Measurements from ENCODE around the gene GRIA4.

Gene GRIA4

DNA sequence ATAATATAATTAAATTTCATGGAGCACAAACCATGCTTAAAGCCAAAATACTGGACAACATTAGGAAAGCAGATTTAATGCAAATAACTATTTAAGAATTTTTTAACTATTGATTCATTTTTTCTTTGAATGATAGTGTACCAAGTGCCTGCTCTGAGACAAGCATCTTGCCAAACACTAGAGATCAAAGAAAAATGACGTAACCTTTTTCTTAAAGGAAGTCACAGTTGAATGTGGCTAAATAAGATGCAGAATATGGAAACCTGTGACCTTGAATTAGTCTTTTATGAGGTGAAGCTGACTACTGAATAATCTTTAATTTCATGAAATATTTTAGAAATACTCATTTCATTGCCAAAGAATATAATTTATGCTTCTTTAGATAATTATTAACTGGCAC is 308.2 kb downstream of the GRIA4 start:
- no peak for DNase-seq (ENCODE audit: low read depth, low spot score)

DNA sequence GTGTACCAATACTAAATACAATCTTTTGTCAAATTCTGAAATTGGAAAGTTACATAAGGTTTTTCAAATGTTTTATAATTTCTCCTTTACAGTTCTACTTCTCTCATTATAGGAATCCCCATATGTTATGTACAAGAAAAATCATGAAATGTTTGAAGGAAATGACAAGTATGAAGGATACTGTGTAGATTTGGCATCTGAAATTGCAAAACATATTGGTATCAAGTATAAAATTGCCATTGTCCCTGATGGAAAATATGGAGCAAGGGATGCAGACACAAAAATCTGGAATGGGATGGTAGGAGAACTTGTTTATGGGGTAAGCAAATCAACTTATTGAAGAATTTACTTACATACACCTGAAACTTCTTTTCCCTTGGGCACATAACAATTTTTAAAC is 308.7 kb downstream of the GRIA4 start:
- no peak for DNase-seq (ENCODE audit: low read depth, low spot score)

DNA sequence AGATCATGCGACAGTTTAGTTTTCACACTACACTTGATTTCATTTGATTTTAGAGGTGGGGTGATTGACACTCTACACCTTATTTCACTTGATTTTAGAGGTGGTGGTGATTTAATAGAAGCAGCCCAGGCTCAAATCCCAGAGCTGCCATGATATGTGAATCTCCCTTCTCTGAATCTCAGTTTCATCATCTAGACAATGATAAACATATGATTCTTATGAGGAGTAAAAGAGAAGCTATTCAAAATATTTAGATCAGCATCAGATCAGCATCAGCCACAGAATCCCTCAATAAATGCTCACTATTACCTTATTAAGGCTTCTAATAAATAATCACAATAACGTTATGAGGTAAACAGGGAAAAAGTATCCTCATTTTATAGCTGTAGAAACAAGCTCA is 313.4 kb downstream of the GRIA4 start:
- DNase-seq (ENCODE audit: low read depth, low spot score), result no peak

DNA sequence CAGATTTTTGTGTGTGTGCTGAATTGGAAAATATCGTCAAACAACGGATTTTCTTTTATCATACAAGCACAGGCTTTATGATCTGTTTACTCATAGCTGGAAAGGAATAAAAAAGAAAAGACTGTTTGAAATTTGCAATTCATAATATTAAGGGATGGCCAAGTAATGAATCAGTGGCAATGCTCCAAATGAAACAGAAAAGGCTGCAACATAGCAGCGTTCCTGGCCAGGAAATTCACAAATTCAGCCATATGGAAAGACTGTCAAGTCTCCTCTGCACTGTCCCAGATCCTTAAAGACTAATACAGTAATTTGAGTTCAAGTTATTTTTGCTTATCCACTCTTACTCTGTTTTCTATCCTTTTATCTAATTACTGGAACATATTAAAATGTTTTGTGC is 313.9 kb downstream of the GRIA4 start:
- no peak for DNase-seq (ENCODE audit: low read depth, low spot score)

DNA sequence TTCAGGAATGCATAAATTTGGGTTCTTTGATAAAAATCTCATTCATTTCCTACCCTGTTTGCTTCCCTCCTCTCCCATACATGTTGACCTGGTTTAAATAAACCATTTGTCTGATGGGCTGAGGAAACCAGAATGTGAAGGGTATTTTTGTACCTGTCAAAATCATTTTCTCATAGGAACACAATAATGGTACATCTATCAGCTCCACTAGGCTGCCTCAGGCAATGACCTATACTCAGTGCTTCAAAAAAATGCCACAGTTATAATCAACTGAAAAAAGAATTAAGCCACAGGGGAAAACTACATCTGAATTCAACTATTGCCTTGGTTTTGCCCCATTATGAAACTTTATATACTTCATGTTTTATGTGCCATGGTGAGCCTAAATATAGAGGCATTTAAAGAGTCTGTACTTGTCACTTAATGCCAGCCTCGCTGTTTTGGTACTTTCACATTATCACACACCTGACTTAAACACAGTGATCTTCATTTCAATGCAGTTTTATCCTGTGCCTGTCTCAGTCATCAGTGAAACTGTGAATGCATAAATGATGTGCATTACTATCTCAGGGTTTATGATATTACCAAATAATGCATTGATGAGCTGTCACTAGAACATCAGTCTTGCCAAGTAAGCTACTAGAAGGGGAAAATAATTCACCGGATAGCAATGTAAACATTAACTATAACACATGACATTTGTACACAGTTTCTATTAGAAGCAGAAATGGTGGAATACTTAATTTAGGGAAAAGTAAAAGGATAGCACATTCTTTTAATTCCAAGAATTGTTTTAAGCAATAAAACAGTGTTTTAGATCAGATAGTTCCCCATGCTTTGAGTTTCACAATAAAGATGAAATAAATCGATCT is 319.4 kb downstream of the GRIA4 start:
- DNase-seq (ENCODE audit: low read depth, low spot score), result no peak

DNA sequence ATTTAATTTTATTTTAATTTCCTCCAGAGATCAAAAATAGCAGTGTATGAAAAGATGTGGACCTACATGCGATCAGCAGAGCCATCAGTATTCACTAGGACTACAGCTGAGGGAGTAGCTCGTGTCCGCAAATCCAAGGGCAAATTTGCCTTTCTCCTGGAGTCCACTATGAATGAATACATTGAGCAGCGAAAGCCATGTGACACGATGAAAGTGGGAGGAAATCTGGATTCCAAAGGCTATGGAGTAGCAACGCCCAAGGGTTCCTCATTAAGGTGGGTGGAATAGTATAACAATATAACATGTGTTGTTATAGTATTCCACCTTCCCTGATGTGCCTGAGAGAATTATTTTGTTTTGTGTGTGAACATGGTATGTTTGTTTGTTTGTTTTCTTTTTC is 323.8 kb downstream of the GRIA4 start:
- DNase-seq (ENCODE audit: low read depth, low spot score), result no peak

DNA sequence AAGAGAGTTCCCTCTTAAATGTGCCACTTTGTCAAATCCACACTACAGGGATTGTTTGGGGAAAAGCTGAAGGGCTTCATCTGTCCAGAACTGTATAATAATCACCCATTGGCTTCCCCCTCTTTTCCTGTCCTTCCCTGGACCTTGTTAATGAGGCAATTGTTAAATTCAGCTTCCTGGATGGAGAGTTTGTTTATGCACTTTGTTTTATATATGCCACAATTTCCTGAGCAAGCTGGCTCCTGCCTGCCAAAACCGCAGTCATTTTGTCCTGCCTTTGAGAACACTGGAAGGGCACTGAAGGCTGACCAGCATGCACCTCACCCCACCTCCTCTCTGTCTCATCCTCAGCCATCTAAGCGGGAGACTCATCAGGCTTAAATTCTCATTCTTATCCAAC is 325.9 kb downstream of the GRIA4 start:
- no peak for DNase-seq (ENCODE audit: low read depth, low spot score)

DNA sequence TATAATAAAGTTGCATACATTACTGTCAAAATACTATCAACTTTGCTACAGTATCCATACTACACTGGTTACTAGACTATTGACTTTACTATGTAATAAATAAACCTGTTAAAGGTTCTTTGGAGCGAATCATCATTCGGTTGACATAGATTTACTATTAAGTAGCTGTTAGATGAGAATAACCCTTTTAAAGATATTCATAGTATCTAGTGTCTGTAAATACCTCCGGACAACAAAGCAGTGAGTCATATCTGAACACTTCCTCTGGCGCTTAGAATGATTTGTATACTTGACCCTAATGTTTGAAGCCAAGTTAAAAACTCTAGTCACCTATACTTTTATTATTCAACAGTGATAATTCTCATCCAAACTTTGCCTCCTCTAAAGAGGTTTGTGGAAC is 327.5 kb downstream of the GRIA4 start:
- no peak for DNase-seq (ENCODE audit: low read depth, low spot score)

DNA sequence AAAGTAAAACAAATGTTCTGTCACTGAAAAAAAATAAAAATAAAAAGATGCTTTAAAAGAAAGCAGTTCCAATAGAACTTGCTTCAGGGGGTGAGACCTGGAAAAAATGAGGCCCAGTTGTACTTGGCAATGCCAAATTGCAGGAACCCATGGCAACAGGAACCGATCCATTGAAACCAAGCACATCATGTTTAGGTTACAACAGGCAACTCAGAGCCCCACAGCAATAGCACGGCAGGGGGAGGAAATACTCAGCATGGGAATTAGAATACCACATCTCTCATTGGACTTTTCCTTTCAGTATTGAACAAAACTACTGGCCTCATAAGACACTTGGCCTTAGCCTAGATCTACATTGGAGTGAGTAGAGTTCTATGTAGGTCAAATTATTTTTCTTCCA is 327.9 kb downstream of the GRIA4 start:
- no peak for DNase-seq (ENCODE audit: low read depth, low spot score)

DNA sequence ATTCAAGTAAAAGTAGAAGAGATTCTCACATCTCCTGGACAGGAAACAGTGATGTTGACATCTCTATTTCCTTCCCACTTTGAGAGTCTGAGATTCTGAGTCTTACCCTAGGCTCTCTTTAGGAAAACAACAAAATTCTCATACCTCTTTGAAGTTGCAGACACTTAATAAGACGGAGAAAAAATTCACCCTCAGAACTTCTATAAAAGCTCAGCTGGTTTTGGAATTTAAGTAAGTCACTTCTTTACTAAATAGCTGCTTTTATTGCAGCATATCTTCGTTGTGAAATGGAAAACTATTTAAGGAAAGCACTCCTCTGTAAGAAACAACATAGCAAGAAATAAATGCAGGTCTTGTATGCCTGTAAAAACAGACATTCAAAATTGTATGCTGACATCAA is 333.0 kb downstream of the GRIA4 start:
- no peak for DNase-seq (ENCODE audit: low read depth, low spot score)

DNA sequence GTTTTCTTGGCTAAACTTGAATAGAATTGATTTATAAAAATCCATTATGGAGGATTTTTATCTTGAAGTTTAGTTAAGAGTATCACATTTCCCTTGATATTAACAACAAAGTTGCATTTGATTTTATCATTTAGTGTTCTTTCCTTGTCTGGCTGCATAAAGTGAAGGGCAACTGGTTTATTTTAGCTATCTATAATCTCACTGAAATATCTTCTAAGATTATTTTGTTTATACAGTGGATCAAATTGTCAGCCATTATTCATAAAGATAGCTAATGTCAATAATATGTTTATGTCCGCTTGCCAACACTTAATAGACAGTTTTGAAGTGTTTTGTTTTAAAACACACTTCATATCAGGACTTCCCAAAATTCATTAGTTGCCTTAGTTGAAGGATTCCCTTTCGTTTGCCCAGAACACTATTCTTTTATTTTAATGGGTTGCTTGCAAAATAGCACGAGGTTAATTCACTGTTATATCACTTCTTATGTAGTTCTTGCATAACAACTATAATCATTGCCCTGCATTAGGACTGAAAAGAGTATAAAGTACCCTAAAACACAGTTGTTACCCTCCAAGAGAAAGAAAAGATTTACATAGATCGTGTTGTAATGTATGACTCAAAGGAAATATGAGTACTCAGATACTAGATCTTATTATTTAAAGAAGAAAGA is 339.2 kb downstream of the GRIA4 start:
- no peak for DNase-seq (ENCODE audit: low read depth, low spot score)

DNA sequence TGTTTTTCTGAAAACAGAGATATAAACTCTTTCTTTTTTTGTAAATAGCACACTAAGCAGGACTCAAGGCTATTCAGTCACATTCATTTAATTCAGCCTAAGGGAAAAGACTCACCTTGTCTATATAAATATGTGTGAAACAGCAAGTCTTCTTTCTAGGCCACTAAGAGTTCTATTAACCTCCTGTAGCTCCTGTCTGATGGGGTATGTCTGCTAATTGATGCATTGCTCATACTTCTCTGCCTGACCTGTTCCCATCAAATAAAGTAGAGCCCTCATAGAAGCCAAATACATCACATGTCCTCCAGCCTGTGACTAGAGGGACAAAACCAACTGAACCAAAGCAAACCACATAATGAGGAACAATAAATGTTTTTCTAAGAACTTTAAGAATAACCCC is 344.0 kb downstream of the GRIA4 start:
- no peak for DNase-seq (ENCODE audit: low read depth, low spot score)

DNA sequence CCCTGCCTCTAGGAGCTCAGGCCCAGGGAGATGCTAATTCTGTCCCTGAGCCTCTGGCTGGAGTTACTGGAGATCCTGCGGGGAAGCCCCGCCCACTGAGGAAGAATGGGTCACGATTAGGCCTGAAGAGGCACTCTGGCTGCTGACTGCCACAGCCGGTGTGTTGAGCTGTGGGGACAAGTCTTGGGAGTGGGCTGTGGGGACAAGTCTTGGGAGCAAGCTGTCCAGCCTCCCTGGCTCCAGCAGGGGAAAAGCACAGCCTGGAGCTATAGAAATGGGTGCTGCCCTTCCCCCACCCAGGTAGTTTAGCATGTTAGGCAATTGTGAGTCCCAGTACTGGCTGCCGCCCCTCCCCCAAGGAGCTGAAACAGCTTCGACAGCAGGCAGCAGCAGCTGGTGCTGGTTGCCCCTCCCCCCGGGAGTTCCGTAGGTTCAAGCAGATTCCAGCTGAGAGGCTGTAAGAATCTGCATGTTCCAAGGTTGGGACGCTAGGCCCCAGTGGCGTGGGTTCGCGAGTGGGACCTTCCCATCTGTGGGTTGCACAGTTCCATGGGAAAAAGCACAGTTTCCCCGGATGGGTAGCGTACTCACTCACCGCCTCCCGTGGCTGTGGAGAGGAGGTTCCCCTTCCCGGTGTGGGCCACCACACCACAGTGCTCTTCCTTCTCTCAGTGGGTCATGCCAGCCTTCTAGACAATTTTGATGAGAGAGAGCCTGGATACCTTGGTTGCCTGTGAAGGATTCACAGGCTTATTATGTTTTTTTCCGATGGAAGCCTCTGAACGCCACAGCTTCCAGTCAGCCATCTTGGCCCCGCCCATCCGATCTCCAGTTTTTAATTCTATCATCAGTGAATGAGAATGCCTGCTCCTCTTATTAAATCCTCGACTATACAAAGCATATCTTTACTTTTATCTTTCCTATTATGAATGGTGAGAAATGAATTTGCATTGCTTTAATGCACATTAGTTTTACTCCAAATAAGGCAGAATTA is 350.7 kb downstream of the GRIA4 start:
- no peak for DNase-seq (ENCODE audit: low read depth, low spot score)

DNA sequence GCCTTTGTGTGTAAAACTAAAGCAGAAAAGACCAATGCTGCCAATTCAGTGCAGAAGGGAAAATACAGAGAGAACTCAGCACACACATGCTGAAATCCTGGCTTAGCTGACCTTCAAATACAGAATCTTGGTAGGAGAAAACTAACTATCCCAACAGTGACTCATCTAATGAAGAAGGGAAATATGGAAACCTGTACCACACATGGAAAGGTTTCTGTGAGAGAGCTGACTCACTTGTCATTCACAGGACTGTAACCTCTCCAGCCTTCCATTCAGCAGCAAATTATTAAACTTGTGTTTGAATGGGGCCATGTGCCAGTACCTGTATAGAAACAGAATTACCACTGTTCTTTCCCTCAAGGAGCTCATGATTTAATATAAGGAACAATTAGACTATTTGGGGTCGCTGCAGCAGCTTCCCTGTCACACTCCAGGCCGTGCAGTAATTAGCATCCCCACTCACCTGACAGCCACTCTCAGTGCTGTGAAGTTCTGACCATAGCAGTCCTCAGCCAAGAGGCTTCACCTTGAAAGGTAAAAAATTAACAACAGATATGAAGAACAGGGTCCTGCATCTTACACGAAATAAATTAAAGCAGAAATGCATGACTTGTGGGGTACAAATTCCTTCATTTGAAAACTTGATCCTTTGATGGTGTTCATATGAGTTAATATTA is 358.3 kb downstream of the GRIA4 start:
- DNase-seq (ENCODE audit: low read depth, low spot score), result no peak

DNA sequence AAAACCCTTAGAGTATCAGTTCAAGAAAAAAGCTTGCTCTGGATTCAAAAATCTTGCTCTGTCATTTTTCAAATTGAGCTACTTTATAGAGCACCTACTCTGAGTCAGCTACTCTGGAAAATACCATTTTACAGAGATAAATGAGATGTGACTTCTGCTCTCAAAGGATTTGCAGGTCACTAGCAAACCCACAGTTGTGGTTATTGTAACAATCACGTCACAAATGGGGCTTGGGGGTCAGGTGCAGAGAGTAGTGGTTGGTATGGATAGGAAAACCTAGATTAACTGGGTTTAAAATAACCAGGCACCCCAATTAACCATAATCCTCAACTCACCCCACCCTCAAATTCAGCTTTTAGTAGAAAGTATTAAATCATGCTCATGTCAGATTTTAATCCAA is 359.9 kb downstream of the GRIA4 start:
- no peak for DNase-seq (ENCODE audit: low read depth, low spot score)

DNA sequence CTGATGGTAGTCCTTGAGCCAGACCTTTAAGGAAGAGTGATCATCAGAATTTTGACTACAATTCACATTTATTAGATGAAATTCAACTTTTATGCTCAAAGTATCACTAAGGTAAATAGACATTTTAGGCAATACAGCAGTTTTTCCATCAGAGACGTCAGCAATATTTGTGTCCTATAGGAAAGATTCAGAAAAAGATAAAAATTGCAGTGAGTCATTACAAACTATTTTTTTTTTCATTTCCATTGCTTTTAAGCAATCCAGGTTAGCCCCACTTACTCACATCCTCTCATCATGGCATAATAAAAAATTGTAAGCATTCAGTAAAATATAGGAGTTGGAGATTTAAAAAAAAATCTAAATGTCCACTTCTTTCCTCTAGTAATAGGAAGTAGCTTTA is 365.3 kb downstream of the GRIA4 start:
- DNase-seq (ENCODE audit: low read depth, low spot score), result no peak

DNA sequence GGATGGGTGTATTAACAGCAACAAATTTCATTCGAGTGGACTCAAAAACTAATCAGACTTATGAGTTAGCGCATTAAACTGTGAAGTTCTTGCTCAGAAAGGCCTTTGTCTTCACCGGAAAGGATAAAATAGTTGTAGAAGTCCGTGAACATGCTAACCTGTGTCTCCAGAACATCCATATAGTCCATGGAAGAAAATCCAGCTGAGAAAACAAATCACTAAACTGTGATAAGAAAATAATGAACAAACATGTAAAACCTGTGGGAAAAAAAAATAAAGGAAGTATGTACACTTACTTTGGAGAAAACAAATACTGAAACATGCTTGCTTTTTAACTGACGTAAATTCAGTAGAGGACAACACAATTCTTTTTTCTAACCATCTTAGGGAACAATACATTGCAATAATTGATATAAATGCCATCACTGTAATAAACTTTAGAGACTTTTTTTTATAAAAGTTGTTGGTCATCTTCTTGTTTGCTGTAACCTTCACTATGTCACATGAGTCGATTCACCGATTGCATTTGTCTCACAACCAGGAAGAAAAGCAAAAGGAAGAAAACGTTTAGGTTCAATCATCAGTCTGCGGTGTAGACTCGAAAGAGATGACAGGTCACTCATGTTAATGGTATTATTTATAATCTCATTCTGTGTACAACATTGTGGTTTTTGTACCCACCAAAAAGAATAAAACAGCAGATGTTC is 370.3 kb downstream of the GRIA4 start:
- no peak for DNase-seq (ENCODE audit: low read depth, low spot score)

DNA sequence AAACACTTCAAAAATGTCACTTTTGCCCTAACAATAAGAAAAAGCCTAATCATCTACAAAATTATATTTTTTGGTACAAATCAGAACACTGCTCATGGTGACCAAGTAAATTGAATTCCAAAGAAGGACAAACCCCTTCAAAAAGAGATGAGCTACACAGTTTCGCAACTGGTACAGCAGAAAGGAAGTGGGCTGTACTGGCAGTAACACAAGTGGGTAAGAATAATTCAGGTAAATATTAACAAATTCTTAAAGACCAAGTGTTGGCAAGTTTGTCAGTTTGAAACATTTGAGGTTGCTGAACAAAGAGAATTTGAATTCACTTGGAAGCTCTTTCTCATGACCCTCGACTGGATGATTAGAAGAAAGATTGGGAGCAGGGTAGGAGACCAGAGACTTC is 376.7 kb downstream of the GRIA4 start:
- DNase-seq (ENCODE audit: low read depth, low spot score), result no peak

DNA sequence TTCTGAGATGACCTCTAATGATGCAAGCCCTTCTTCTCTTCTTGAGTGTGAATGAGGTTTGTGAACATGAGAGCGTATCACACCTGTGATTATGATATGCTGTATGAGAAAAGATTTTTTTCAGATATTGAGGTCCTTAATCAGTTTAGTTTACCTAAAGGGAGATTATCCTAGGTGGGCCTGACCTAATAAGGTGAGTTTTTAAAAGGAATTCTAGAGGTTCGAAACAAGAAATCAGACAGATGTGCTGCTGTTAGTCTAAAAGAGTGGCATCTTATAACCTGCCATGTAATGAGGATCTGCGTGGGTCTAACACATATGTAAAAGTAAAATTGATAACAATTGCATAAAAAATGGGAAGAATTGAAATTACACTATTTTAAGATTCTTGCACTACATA is 378.3 kb downstream of the GRIA4 start:
- DNase-seq (ENCODE audit: low read depth, low spot score), result no peak

DNA sequence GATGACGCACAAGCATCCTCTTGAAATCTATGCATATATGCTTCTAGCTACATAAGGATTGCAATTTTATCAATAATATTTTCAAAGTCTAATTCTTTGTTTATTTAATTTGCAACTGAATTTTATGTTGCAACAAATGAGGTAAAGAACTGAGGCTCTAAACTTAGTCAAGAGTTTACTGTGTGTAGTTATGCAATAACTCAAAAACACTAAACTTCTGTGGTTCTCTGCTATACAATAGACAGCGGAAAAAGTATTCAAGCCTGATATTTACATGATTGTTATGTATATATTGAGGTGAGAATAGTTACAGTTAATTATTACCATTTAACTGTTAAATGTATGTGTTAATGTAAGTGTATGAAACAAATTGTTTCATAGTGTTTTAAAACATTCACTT is 379.3 kb downstream of the GRIA4 start:
- DNase-seq (ENCODE audit: low read depth, low spot score), result no peak

DNA sequence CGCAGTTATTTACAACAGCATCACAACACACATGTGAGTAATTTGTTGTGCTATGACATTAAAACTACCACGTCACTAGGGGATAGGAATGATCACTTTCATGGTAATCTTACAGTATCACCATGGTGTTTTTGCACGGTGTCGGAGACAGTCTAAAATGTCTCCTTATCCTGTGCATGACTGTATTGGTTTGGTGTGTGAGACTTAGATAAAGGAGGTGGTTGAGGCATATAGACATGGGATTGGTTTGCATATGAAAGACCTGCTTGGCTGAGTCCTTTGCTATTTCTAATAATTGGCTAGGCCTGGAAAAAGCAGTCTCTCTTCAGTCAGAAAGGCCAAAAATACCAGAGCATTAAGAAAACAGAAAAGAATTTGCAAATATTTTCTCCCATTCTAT is 382.0 kb downstream of the GRIA4 start:
- DNase-seq (ENCODE audit: low read depth, low spot score), result no peak

Data from activated naive CD8-positive, alpha-beta T cell treated with anti-CD3 and anti-CD28 coated beads, Interleukin-2, amount 50 U/mL, for 16 hours (primary cell).